OCI-M2 (cell line): ENCODE results near the gene ZSCAN16.

Experiments
- DNase-seq: peaks from one replicate; lab custom pipeline; 2025; ENCODE audit not compliant: unreplicated experiment; lab: John Stamatoyannopoulos, UW

Gene ZSCAN16

DNA sequence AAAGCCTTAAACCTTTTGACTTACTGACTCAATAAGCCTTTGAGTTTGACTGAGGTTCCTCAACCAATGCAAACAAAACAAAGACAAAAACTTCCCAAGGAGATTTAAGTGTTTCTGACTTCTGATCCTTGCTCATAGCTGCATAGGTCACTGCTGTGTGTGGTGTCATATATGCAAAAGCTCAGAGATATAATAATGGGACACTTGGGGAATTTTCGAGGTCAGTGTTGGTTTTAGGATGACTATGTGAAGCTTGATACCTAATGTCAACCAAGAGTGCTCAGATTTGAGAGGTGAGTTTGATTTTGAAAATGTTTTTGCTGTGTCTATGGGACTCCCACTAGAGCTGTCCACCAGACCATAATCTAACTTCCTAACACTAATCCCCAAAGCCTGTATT, 43.5 kb downstream of the ZSCAN16 start:
- no peak for DNase-seq

- DNase-seq = no peak
Measured at GRCh38 chr6:28171271-28171670, 46.9 kb downstream of the ZSCAN16 start.

GRCh38 chr6:28172006-28172405, 47.6 kb downstream of the ZSCAN16 start:
- DNase-seq = no peak

- DNase-seq = no peak
Measured at GRCh38 chr6:28176373-28176772, 52.0 kb downstream of the ZSCAN16 start.
